Choroid plexus epithelial cell (primary cell): ENCODE results near the gene EMILIN2.

ENCODE experiments used
- DNase-seq: peaks from one replicate; pipeline ENCODE4 v3.0.0-alpha.2; 2010; ENCODE audit warnings: low read depth
- H3K4me3 ChIP-seq: 2 replicates; pipeline ENCODE4 v1.5.1; 2011; ENCODE audit warnings: low read depth, mild to moderate bottlenecking, control low read depth, low read length, moderate library complexity
- TF ChIP-seq, protein P1 (sequence below): conservative IDR thresholded peaks from 2 replicates; pipeline ENCODE4 v1.5.1; 2011; ENCODE audit warnings: low read depth, mild to moderate bottlenecking, control low read depth, inconsistent platforms, low read length, moderate library complexity

The EMILIN2 gene

DNA sequence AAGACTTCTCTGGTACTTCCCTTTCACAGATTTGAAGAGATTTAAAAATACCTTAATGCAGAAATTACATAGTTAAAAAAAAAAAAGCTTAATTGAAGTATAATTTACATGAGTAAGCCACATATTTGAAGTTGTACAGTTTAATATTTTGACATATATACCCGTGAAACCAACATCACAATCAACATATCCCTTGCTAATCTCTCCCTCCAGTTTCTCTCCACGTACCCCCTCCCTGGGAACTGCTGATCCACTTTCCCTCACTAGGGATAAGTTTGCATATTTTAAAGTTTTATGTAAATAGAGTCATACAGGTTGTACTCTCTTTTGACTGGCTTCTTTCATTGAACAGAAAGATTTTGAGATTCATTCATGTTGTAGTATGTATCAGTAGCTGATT lies 22.4 kb downstream of the EMILIN2 start:
- DNase-seq, result no peak
- no peak overlapping the region for H3K4me3 ChIP-seq
- TF ChIP-seq, protein P1, sequence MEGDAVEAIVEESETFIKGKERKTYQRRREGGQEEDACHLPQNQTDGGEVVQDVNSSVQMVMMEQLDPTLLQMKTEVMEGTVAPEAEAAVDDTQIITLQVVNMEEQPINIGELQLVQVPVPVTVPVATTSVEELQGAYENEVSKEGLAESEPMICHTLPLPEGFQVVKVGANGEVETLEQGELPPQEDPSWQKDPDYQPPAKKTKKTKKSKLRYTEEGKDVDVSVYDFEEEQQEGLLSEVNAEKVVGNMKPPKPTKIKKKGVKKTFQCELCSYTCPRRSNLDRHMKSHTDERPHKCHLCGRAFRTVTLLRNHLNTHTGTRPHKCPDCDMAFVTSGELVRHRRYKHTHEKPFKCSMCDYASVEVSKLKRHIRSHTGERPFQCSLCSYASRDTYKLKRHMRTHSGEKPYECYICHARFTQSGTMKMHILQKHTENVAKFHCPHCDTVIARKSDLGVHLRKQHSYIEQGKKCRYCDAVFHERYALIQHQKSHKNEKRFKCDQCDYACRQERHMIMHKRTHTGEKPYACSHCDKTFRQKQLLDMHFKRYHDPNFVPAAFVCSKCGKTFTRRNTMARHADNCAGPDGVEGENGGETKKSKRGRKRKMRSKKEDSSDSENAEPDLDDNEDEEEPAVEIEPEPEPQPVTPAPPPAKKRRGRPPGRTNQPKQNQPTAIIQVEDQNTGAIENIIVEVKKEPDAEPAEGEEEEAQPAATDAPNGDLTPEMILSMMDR, result no peak

DNA sequence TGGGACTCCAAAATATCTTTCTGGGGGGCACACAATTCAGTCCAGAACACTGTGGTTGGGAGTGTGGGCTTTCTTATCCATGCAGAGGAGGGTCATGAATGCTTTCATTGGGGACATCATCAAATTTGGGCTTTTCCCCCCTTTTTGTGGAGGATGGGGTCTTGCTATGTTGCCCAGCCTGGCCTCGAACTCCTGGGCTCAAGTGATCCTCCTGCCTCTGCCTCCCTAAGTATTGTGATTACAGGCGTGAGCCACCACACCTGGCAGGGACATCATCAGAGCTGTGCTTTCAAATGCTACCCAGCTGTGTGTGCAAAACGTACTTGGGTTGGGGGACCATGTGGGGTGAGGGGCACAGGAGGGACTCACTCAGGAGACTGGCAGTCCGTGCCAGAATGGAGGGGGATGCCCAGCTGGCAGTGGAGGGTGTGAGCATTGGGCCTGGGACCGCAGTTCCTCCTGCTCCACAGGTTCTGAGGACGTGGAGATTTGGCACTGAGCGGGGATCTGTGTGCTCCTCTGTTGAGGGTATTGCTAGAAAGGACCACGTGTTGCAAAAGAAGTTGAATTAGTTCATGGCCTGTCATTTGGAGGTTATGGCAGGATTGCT lies 24.4 kb downstream of the EMILIN2 start:
- DNase-seq, result no peak
- no peak overlapping the region for H3K4me3 ChIP-seq
- TF ChIP-seq, protein P1, result no peak

DNA sequence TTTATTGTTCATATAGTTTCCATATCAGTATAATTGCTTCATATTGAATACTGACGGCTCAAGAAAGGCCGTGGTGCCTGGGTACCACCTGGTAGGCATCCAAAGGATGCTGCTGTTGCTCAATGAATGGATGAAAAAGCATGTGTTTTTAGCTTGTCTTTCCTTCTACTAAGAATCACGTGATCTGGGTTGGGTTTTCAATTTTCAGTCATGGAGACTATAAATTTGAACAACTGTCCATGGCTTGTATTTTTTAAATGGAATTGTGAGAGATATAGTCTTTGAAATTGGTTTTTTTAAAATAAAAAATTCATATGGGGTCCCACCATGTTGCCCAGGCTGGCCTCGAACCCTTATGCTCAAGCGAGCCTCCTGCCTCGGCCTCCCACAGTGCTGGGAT lies 25.3 kb downstream of the EMILIN2 start:
- no peak overlapping the region for H3K4me3 ChIP-seq
- DNase-seq, result no peak
- TF ChIP-seq, protein P1, result no peak

DNA sequence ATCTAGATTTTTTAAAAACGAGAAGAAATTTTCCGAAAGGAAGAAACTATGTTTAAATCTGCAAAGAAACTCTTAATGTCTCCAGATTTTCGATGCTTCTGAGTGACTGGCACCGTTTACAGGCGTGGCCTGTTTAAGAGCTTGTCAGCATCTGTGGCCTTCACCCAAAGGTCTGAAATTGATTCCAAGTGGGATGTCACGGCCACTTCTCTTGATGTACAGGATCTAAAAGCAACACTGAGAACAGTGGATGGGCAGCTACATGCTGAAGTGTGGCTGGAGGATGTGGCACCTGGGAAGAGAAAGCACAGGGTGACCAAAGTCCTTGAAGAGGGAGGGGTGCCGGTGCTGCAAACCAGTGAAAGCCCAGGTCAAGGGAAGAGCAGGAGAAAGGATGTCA lies 28.0 kb downstream of the EMILIN2 start:
- TF ChIP-seq, protein P1, result no peak
- H3K4me3 ChIP-seq, result no peak overlapping the region

DNA sequence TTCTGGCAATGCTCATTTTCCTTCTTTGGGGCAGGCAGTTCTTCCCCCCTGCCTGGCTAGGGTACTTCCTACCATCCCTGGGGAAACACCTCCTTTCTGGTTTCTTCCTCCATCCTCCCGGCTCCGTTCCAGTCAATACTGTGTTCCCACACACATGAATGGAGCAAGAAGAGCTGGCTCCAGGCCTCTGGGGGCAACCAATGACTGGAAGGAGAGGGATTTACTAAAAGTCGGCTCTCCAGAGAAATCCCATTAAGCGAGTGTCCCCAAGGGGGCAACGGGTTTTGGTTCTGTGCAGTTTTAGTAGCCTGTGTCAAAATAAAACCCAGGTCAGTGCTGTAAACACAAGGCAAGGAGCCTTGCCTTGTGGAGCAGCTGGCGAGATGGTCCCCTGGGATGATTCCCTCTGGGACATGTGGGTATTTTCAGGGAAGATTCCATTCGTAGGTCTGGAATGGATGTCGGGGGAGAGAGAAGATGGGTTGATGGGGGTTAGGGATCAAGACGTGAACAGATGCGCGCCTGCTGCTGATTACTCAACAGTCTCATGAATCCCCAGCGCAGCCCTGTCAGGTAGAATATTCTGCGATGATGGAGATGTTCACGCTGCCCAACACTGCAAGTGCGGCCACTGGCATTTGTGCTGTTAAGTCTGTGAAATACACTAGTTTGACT lies 32.0 kb downstream of the EMILIN2 start:
- DNase-seq, result no peak
- TF ChIP-seq, protein P1, result no peak
- no peak overlapping the region for H3K4me3 ChIP-seq

More for the DNA sequence above, 28.0 kb downstream of the EMILIN2 start:
- no peak for DNase-seq

DNA sequence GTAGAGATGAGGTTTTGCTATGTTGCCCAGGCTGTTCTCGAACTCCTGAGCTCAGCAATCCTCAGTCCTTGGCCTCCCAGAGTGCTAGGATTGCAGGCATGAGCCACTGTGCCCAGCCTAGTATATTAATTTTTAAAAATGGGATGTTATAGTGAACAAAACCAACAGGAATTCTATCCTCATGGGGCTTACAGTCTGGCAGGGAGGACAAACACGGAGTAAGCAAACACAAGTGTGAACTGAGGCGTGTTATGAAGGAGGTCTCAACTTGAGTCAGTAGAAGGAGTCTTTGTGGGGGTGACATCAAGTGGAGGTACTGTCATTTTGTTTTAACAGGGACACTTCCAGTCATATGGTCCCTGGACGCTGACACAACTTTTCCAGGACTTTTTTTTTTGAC lies 33.1 kb downstream of the EMILIN2 start:
- TF ChIP-seq, protein P1, result no peak
- H3K4me3 ChIP-seq, result no peak overlapping the region
- DNase-seq, result no peak

DNA sequence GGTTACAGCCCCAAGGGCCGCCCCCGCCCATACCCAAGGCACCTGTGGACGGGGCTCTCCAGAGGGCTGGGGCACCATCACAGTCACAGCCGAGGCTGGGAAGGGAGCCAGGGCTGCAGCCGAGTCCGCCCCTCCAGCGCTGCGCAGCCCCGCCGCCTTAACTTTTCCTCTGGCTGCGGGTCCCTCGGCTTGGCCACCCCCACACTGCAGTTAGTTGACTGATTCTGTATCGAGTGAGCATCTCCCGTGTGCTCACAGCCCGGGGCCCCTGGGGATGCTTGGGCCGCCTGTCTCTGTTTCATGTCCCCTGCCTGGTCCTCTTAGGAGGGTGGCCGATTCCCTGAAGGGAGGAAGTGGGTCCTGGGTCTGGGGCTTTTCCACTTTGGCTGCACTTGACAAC lies 33.7 kb downstream of the EMILIN2 start:
- no peak for DNase-seq
- TF ChIP-seq, protein P1, result no peak

More for the DNA sequence above, 33.7 kb downstream of the EMILIN2 start:
- H3K4me3 ChIP-seq, result no peak overlapping the region
